LNCaP clone FGC (cell line): ENCODE data around the gene SETD9.

Source experiments
- DNase-seq: peaks from one replicate; pipeline ENCODE4 v3.0.0-alpha.2; 2011; ENCODE audit warnings: low read depth
- H3K4me3 ChIP-seq: 2 replicates; pipeline ENCODE4 v1.5.1; 2011; ENCODE audit warnings: mild to moderate bottlenecking, low read depth, low read length, control low read depth
- CTCF ChIP-seq: IDR thresholded peaks from 2 replicates; pipeline ENCODE4 v1.5.1; 2012; ENCODE audit warnings: mild to moderate bottlenecking; ENCODE audit not compliant: control insufficient read depth, insufficient read depth; ENCODE audit errors: extremely low read depth

Gene SETD9

GRCh38 chr5:56908942-56909293 is 478 bp upstream of the SETD9 start:
- DNase-seq: no peak
- no peak for TF ChIP-seq CTCF

GRCh38 chr5:56910210-56910965 is 992 bp downstream of the SETD9 start:
- no peak for TF ChIP-seq CTCF
- H3K4me3 ChIP-seq: peak overlapping the region; percentile 60
- no peak for DNase-seq

More at GRCh38 chr5:56908942-56909293, 478 bp upstream of the SETD9 start:
- peak overlapping the region; percentile 53 for H3K4me3 ChIP-seq

GRCh38 chr5:56913766-56914165 is 4.4 kb downstream of the SETD9 start:
- DNase-seq: no peak
- H3K4me3 ChIP-seq: no peak overlapping the region
- TF ChIP-seq CTCF: no peak

GRCh38 chr5:56914678-56915077 is 5.3 kb downstream of the SETD9 start:
- TF ChIP-seq CTCF: no peak
- DNase-seq: no peak

GRCh38 chr5:56917534-56917933 is 8.1 kb downstream of the SETD9 start:
- no peak overlapping the region for H3K4me3 ChIP-seq
- DNase-seq: no peak
- TF ChIP-seq CTCF: no peak

More at GRCh38 chr5:56914678-56915077, 5.3 kb downstream of the SETD9 start:
- H3K4me3 ChIP-seq: no peak overlapping the region

- no peak for DNase-seq
- no peak for TF ChIP-seq CTCF
- H3K4me3 ChIP-seq: no peak overlapping the region
These were observed 8.7 kb downstream of the SETD9 start for GRCh38 chr5:56918054-56918453.
